H9 (cell line): ENCODE data around the gene FLT1. TPM values are rescaled to one million over a fixed set of nuclear protein-coding genes. Genes with fewer than 3 reads are reported as not detected.

Experiments
- DNase-seq: peaks from one replicate; pipeline ENCODE4 v3.0.0-alpha.2; 2017
- H2AFZ ChIP-seq: one replicate; pipeline ENCODE4 v1.6.1; 2013; ENCODE audit warnings: mild to moderate bottlenecking, low read length, control low read depth, moderate library complexity
- H2AK5ac ChIP-seq: 2 replicates; pipeline ENCODE4 v1.6.1; 2013; ENCODE audit warnings: low read length, control low read depth, mixed read lengths; ENCODE audit not compliant: insufficient read length
- H2BK120ac ChIP-seq: one replicate; pipeline ENCODE4 v1.6.1; 2013; ENCODE audit warnings: low read depth, mild to moderate bottlenecking, low read length, control low read depth, inconsistent platforms; ENCODE audit not compliant: poor library complexity, severe bottlenecking
- H2BK12ac ChIP-seq: 2 replicates; pipeline ENCODE4 v1.6.1; 2013; ENCODE audit warnings: low read length, control low read depth, mixed read lengths, low read depth; ENCODE audit not compliant: insufficient read length
- H2BK15ac ChIP-seq: 2 replicates; pipeline ENCODE4 v1.6.1; 2013; ENCODE audit warnings: low read depth, low read length, control low read depth
- H2BK20ac ChIP-seq: one replicate; pipeline ENCODE4 v1.6.1; 2013; ENCODE audit warnings: low read depth, mild to moderate bottlenecking, low read length, control low read depth, inconsistent platforms; ENCODE audit not compliant: poor library complexity, severe bottlenecking
- H2BK5ac ChIP-seq: 2 replicates; pipeline ENCODE4 v1.6.1; 2013; ENCODE audit warnings: low read length, control low read depth, mixed read lengths; ENCODE audit not compliant: insufficient read length
- H3K14ac ChIP-seq: 2 replicates; pipeline ENCODE4 v1.6.1; 2013; ENCODE audit warnings: low read length, control low read depth; ENCODE audit not compliant: insufficient read depth
- H3K18ac ChIP-seq: 2 replicates; pipeline ENCODE4 v1.6.1; 2013; ENCODE audit warnings: low read depth, mild to moderate bottlenecking, mixed read lengths, low read length, control low read depth; ENCODE audit not compliant: insufficient read length
- H3K23ac ChIP-seq: 2 replicates; pipeline ENCODE4 v1.6.1; 2013; ENCODE audit warnings: low read length, control low read depth, mixed read lengths, low read depth; ENCODE audit not compliant: insufficient read length
- H3K23me2 ChIP-seq: 2 replicates; pipeline ENCODE4 v1.6.1; 2013; ENCODE audit warnings: low read depth, mild to moderate bottlenecking, mixed read lengths, low read length, control low read depth; ENCODE audit not compliant: insufficient read length, poor library complexity, severe bottlenecking
- H3K27ac ChIP-seq: 2 replicates; pipeline ENCODE4 v1.5.1; 2013; ENCODE audit warnings: low read length, control low read depth, mixed read lengths, low read depth; ENCODE audit not compliant: insufficient read length
- H3K27me3 ChIP-seq: 2 replicates; pipeline ENCODE4 v1.6.1; 2013; ENCODE audit warnings: low read length, control low read depth, inconsistent platforms; ENCODE audit not compliant: insufficient read depth
- H3K4ac ChIP-seq: 2 replicates; pipeline ENCODE4 v1.6.1; 2013; ENCODE audit warnings: low read depth, mild to moderate bottlenecking, control low read depth, inconsistent platforms, low read length, moderate library complexity
- H3K4me1 ChIP-seq: 2 replicates; pipeline ENCODE4 v1.6.1; 2013; ENCODE audit warnings: low read length, control low read depth, inconsistent platforms; ENCODE audit not compliant: insufficient read depth
- H3K4me2 ChIP-seq: 2 replicates; pipeline ENCODE4 v1.6.1; 2013; ENCODE audit warnings: low read length, control low read depth, mixed read lengths; ENCODE audit not compliant: insufficient read length, insufficient read depth
- H3K56ac ChIP-seq: 2 replicates; pipeline ENCODE4 v1.6.1; 2013; ENCODE audit warnings: low read depth, mild to moderate bottlenecking, mixed read lengths, low read length, control low read depth; ENCODE audit not compliant: insufficient read length
- H3K79me1 ChIP-seq: 2 replicates; pipeline ENCODE4 v1.6.1; 2013; ENCODE audit warnings: low read depth, mild to moderate bottlenecking, moderate library complexity, low read length, control low read depth, inconsistent platforms; ENCODE audit not compliant: insufficient read depth, poor library complexity, severe bottlenecking
- H3K79me2 ChIP-seq: 2 replicates; pipeline ENCODE4 v1.6.1; 2013; ENCODE audit warnings: low read length, control low read depth, inconsistent platforms; ENCODE audit not compliant: insufficient read depth
- H3K9ac ChIP-seq: 2 replicates; pipeline ENCODE4 v1.6.1; 2013; ENCODE audit warnings: low read length, control low read depth, mixed read lengths; ENCODE audit not compliant: insufficient read length; ENCODE audit errors: extremely low read depth
- H3K9me3 ChIP-seq: one replicate; pipeline ENCODE4 v1.6.1; 2013; ENCODE audit warnings: low read depth, low read length, inconsistent platforms; ENCODE audit not compliant: control insufficient read depth
- H3T11ph ChIP-seq: one replicate; pipeline ENCODE4 v1.6.1; 2013; ENCODE audit warnings: mild to moderate bottlenecking, low read length, control low read depth, inconsistent platforms
- H4K20me1 ChIP-seq: one replicate; pipeline ENCODE4 v1.6.1; 2013; ENCODE audit not compliant: control insufficient read depth, insufficient read length, insufficient read depth
- H4K5ac ChIP-seq: 2 replicates; pipeline ENCODE4 v1.6.1; 2013; ENCODE audit warnings: low read depth, mild to moderate bottlenecking, mixed read lengths, low read length, control low read depth; ENCODE audit not compliant: insufficient read length
- H4K8ac ChIP-seq: replicated peaks from 2 replicates; pipeline ENCODE4 v1.6.1; 2013; ENCODE audit warnings: low read length, control low read depth, mixed read lengths, low read depth; ENCODE audit not compliant: insufficient read length
- H4K91ac ChIP-seq: 2 replicates; pipeline ENCODE4 v1.6.1; 2013; ENCODE audit warnings: low read depth, mild to moderate bottlenecking, moderate library complexity, mixed read lengths, low read length, control low read depth; ENCODE audit not compliant: insufficient read length
- H3K27ac Mint-ChIP-seq, 3 experiments: 2 replicates in 2 of 3; 3 replicates in 1 of 3; pipeline ENCODE4 v1.8.0; 2020 to 2021; ENCODE audit warnings: mixed read lengths in 3 of 3, mild to moderate bottlenecking in 1 of 3, moderate library complexity in 1 of 3
- H3K27me3 Mint-ChIP-seq: 2 replicates; pipeline ENCODE4 v1.8.0; 2021; ENCODE audit warnings: low read depth, mild to moderate bottlenecking, moderate library complexity, mixed read lengths
- H3K36me3 Mint-ChIP-seq, 3 experiments: 2 replicates in 2 of 3; 3 replicates in 1 of 3; pipeline ENCODE4 v1.8.0; 2020 to 2021; ENCODE audit warnings: low read depth in 3 of 3, mixed read lengths in 3 of 3; ENCODE audit not compliant: insufficient read depth in 1 of 3
- H3K4me1 Mint-ChIP-seq, 2 experiments: 2 replicates each; pipeline ENCODE4 v1.8.0; 2020; ENCODE audit warnings: mixed read lengths in 2 of 2
- H3K4me3 Mint-ChIP-seq, 2 experiments: 2 replicates in 1 of 2; 3 replicates in 1 of 2; pipeline ENCODE4 v1.8.0; 2020 to 2021; ENCODE audit warnings: mild to moderate bottlenecking in 2 of 2, mixed read lengths in 2 of 2, moderate library complexity in 1 of 2
- H3K9me3 Mint-ChIP-seq, 2 experiments: 2 replicates in 1 of 2; 3 replicates in 1 of 2; pipeline ENCODE4 v1.8.0; 2020; ENCODE audit warnings: mild to moderate bottlenecking in 2 of 2, mixed read lengths in 2 of 2, moderate library complexity in 1 of 2
- WGBS: extraction: QIAGEN DNeasy Blood & Tissue Kit; methylation state at CpG from one replicate; pipeline ENCODE4 v1.1.7; 2013; ENCODE audit warnings: missing lambda C conversion rate, low lambda C conversion rate, mixed read lengths; ENCODE audit not compliant: insufficient read length; ENCODE audit errors: extremely low coverage; 5-methylcytosine and 5-hydroxymethylcytosine counted together
- total RNA-seq: library from RNA; stranded (reverse); gene quantifications from 2 replicates; pipeline ENCODE4 v1.2.1, GENCODE V29; 2021
- TF ChIP-seq, protein P1 (sequence below): fragments of 200-600 bp; sonication (generic); conservative IDR thresholded peaks from 3 replicates; pipeline ENCODE4 v1.8.0; 2021; ENCODE audit warnings: antibody characterized with exemption, mild to moderate bottlenecking

The FLT1 gene
- total RNA-seq, 1 experiment from 2014 or later, result 84.1 TPM

GRCh38 chr13:28485097-28485496, 9.8 kb downstream of the FLT1 start:
- WGBS, result no CpG with 5 or more reads among the region's 1 CpG
- no peak overlapping the region for H3T11ph ChIP-seq
- Mint-ChIP-seq H3K36me3 (peaks cover 36 to 64% (median 40%) of the 10 kb centered on the region in 3 experiments), H3K9me3 (no peaks in the 10 kb centered on the region), H3K4me1 (peaks cover 73 to 80% of the 10 kb centered on the region in 2 experiments), H3K27ac (0 out of 7 replicates have a peak overlapping the region, but pooled peaks of 1 of the 3 experiments have one; percentile 82), H3K4me3 (no peak overlapping the region; a peak in 1 of 5 replicates), H3K27me3 (no peaks in the 10 kb centered on the region)
- no peak overlapping the region for H4K8ac ChIP-seq
- no peak overlapping the region for H2AK5ac ChIP-seq
- no peak overlapping the region for H3K4me2 ChIP-seq
- no peak overlapping the region for H2BK12ac ChIP-seq
- H3K27me3 ChIP-seq, result no peaks in the 10 kb centered on the region
- H3K14ac ChIP-seq, result no peak overlapping the region
- peaks cover 44% of the 10 kb centered on the region; the same call in 1 of the 2 replicates for H3K79me2 ChIP-seq
- peaks cover 26% of the 10 kb centered on the region for H3K4me1 ChIP-seq
- no peak overlapping the region for H3K23ac ChIP-seq
- no peak overlapping the region for H2AFZ ChIP-seq
- H2BK15ac ChIP-seq, result no peak overlapping the region
- peaks cover 9% of the 10 kb centered on the region for H3K79me1 ChIP-seq
- no peak overlapping the region for H3K27ac ChIP-seq
- H4K20me1 ChIP-seq, result no peaks in the 10 kb centered on the region
- TF ChIP-seq, protein P1, sequence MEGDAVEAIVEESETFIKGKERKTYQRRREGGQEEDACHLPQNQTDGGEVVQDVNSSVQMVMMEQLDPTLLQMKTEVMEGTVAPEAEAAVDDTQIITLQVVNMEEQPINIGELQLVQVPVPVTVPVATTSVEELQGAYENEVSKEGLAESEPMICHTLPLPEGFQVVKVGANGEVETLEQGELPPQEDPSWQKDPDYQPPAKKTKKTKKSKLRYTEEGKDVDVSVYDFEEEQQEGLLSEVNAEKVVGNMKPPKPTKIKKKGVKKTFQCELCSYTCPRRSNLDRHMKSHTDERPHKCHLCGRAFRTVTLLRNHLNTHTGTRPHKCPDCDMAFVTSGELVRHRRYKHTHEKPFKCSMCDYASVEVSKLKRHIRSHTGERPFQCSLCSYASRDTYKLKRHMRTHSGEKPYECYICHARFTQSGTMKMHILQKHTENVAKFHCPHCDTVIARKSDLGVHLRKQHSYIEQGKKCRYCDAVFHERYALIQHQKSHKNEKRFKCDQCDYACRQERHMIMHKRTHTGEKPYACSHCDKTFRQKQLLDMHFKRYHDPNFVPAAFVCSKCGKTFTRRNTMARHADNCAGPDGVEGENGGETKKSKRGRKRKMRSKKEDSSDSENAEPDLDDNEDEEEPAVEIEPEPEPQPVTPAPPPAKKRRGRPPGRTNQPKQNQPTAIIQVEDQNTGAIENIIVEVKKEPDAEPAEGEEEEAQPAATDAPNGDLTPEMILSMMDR, result no peak
- no peak for DNase-seq
- H3K56ac ChIP-seq, result no peak overlapping the region
- H3K23me2 ChIP-seq, result no peaks in the 10 kb centered on the region
- no peak overlapping the region for H4K5ac ChIP-seq
- no peak overlapping the region for H2BK5ac ChIP-seq
- H3K9ac ChIP-seq, result no peak overlapping the region
- H3K18ac ChIP-seq, result no peak overlapping the region
- no peak overlapping the region for H2BK120ac ChIP-seq
- H4K91ac ChIP-seq, result no peak overlapping the region
- no peak overlapping the region for H2BK20ac ChIP-seq
- no peaks in the 10 kb centered on the region for H3K9me3 ChIP-seq
- H3K4ac ChIP-seq, result no peak overlapping the region
